ENCODE measurements around the gene STAT6. TPM values are rescaled to one million over a fixed set of nuclear protein-coding genes. Genes with fewer than 3 reads are reported as not detected.
A peak's percentile ranks its signal among the peaks of the same experiment; 100 is the strongest.

STAT6 gene
- total and polyA plus RNA-seq, 7 donors = 66.1 to 210 (median 115) TPM

GRCh38 chr12:57118711-57119271 lies 7.6 kb upstream of the STAT6 start:
- Histone ChIP-seq H3K4me3 (no peak overlapping the region), H3K9me3 (no peaks in the 10 kb centered on the region), H3K27ac (no peak overlapping the region), H3K4me1 (no peaks in the 10 kb centered on the region), H3K36me3 (no peaks in the 10 kb centered on the region), H3K27me3 (no peaks in the 10 kb centered on the region)
- no peak for DNase-seq
- 86 to 88% methylated on average over 1 of the region's 1 CpG for WGBS, 2 donors
- no peak for TF ChIP-seq POLR2A (IDR thresholded peaks at IDR 0.05)
- TF ChIP-seq EP300 (IDR thresholded peaks at IDR 0.05) = no peak
- no peak for TF ChIP-seq CTCF (IDR thresholded peaks at IDR 0.05)
- no peak for TF ChIP-seq POLR2AphosphoS5 (IDR thresholded peaks at IDR 0.05)
- intact Hi-C loops (cut with DNase I) = no loop called here

GRCh38 chr12:57116580-57117281 lies 5.6 kb upstream of the STAT6 start:
- Histone ChIP-seq H3K27ac (no peak overlapping the region), H3K36me3 (no peaks in the 10 kb centered on the region), H3K4me3 (no peak overlapping the region), H3K27me3 (no peaks in the 10 kb centered on the region), H3K4me1 (peaks cover 0 to 11% (median 7%) of the 10 kb centered on the region in 4 donors), H3K9me3 (no peaks in the 10 kb centered on the region)
- 77 to 91% methylated on average over 5 of the region's 5 CpGs for WGBS, 2 donors
- intact Hi-C loops (cut with DNase I) = no loop called here
- no peak for DNase-seq
- TF ChIP-seq EP300 (IDR thresholded peaks at IDR 0.05) (no peak), POLR2AphosphoS5 (IDR thresholded peaks at IDR 0.05) (no peak), POLR2A (IDR thresholded peaks at IDR 0.05) (no peak), CTCF (IDR thresholded peaks at IDR 0.05) (no peak)

- H3K27me3 ChIP-seq = no peaks in the 10 kb centered on the region
- WGBS, 2 donors = 60 to 67% methylated on average over 9 of the region's 9 CpGs
- peak in 1 of 4 experiments; percentile 82 for TF ChIP-seq CTCF (IDR thresholded peaks at IDR 0.05)
- TF ChIP-seq POLR2A (IDR thresholded peaks at IDR 0.05) = no peak
- no peak for DNase-seq
- peak overlapping the region; percentile 59 to 83 (median 68) for H3K4me3 ChIP-seq
- no peaks in the 10 kb centered on the region for H3K9me3 ChIP-seq
- H3K27ac ChIP-seq = peak overlapping the region; percentile 94 to 99 (median 98)
- H3K4me1 ChIP-seq = peaks cover 0 to 37% (median 32%) of the 10 kb centered on the region in 4 donors
- intact Hi-C loops (cut with DNase I) = loop anchor here (1.0 to 5.0 kb wide), 2 partner anchors 43 to 105 kb away; partner anchors contain the start of gene ZBTB39
- H3K36me3 ChIP-seq = peaks cover 0 to 4% (median 2%) of the 10 kb centered on the region in 4 donors
Observed at GRCh38 chr12:57112492-57113294, 1.5 kb upstream of the STAT6 start.

GRCh38 chr12:57110104-57111030 lies 795 bp downstream of the STAT6 start:
- Histone ChIP-seq H3K4me1 (peaks cover 0 to 55% (median 50%) of the 10 kb centered on the region in 4 donors), H3K27me3 (no peaks in the 10 kb centered on the region), H3K36me3 (peaks cover 11 to 27% (median 16%) of the 10 kb centered on the region in 4 donors), H3K27ac (peak overlapping the region; percentile 94 to 99 (median 98)), H3K9me3 (no peaks in the 10 kb centered on the region), H3K4me3 (peak overlapping the region; percentile 59 to 83 (median 68))
- 3% methylated on average over 28 of the region's 28 CpGs for WGBS, 2 donors
- TF ChIP-seq POLR2AphosphoS5 (IDR thresholded peaks at IDR 0.05) = peak; percentile 48 to 66 (median 61)
- TF ChIP-seq POLR2A (IDR thresholded peaks at IDR 0.05) = no peak
- TF ChIP-seq EP300 (IDR thresholded peaks at IDR 0.05) = peak in 1 of 4 donors; percentile 8
- intact Hi-C loops (cut with DNase I) = loop anchor here (1.0 to 5.0 kb wide), 3 partner anchors 18 to 103 kb away; partner anchors contain the start of gene ZBTB39
- peak; percentile 89 for DNase-seq
